Ectodermal cell (in vitro differentiated cells): ENCODE measurements around the gene POP7.
"Not testable (repeated sequence)": the region's sequence is repeated elsewhere in the genome, so short reads cannot be mapped to it uniquely, and the experiment has no call there.

Experiments used
- H3K27ac ChIP-seq: 2 replicates; pipeline ENCODE4 v1.7.0; 2013; ENCODE audit warnings: mild to moderate bottlenecking, low read depth, low read length; ENCODE audit not compliant: insufficient read depth, poor library complexity, severe bottlenecking
- H3K27me3 ChIP-seq: 2 replicates; pipeline ENCODE4 v1.7.0; 2013; ENCODE audit warnings: mild to moderate bottlenecking, low read length; ENCODE audit not compliant: insufficient read depth, control insufficient read depth, poor library complexity, severe bottlenecking
- H3K36me3 ChIP-seq: one replicate; pipeline ENCODE4 v1.7.0; 2013; ENCODE audit warnings: low read length; ENCODE audit not compliant: control insufficient read depth, insufficient read depth
- H3K4me1 ChIP-seq: one replicate; pipeline ENCODE4 v1.7.0; 2013; ENCODE audit warnings: low read length; ENCODE audit not compliant: control insufficient read depth, insufficient read depth
- H3K4me3 ChIP-seq: 2 replicates; pipeline ENCODE4 v1.7.0; 2013; ENCODE audit warnings: low read depth, low read length, control low read depth; ENCODE audit not compliant: insufficient read depth
- H3K9me3 ChIP-seq: 2 replicates; pipeline ENCODE4 v1.7.0; 2013; ENCODE audit warnings: mild to moderate bottlenecking, low read length, moderate library complexity; ENCODE audit not compliant: control insufficient read depth
- WGBS, 2 experiments: methylation state at CpG; one replicate each; pipeline ENCODE4 v1.1.7; 2013; ENCODE audit warnings: missing lambda C conversion rate in 2 of 2; 5-methylcytosine and 5-hydroxymethylcytosine counted together

The POP7 gene

GRCh38 chr7:100717073-100717472, 11.2 kb downstream of the POP7 start:
- H3K27me3 ChIP-seq, result peaks cover 31% of the 10 kb centered on the region
- not testable (repeated sequence) for H3K4me3 ChIP-seq, H3K4me1 ChIP-seq, H3K9me3 ChIP-seq, H3K27ac ChIP-seq, H3K36me3 ChIP-seq
- 90% methylated on average over 2 of the region's 2 CpGs for WGBS, 2 experiments

- H3K4me1 ChIP-seq, result peaks cover 7% of the 10 kb centered on the region
- no peaks in the 10 kb centered on the region for H3K9me3 ChIP-seq
- no peak overlapping the region for H3K27ac ChIP-seq
- H3K36me3 ChIP-seq, result no peaks in the 10 kb centered on the region
- no peak overlapping the region for H3K4me3 ChIP-seq
- WGBS, 2 experiments, result 74 to 83% methylated on average over 7 to 8 of the region's 8 CpGs
- peaks cover 54% of the 10 kb centered on the region for H3K27me3 ChIP-seq
These were observed 13.8 kb downstream of the POP7 start for GRCh38 chr7:100719523-100720278.

GRCh38 chr7:100720279-100720670, 14.4 kb downstream of the POP7 start, which contains the start of gene EPO:
EPO (plus strand) TSS chr7:100720468; CDS start chr7:100720981, 513 bp downstream.
- H3K27ac ChIP-seq, result no peak within 1 kb of the TSS
- H3K9me3 ChIP-seq, result no peaks in the 10 kb centered on the region
- peaks cover 60% of the 10 kb centered on the region for H3K27me3 ChIP-seq
- H3K4me3 ChIP-seq, result peak within 1 kb of the TSS; percentile 34
- no peaks in the 10 kb centered on the region for H3K36me3 ChIP-seq
- WGBS, 2 experiments, result 1 to 5% methylated on average over 21 of the region's 21 CpGs
- H3K4me1 ChIP-seq, result peaks cover 7% of the 10 kb centered on the region

- Histone ChIP-seq H3K4me3 (peak overlapping the region; percentile 34), H3K4me1 (peaks cover 7% of the 10 kb centered on the region), H3K36me3 (no peaks in the 10 kb centered on the region), H3K9me3 (no peaks in the 10 kb centered on the region), H3K27ac (no peak overlapping the region), H3K27me3 (peaks cover 64% of the 10 kb centered on the region)
- 5 to 7% methylated on average over 56 of the region's 56 CpGs for WGBS, 2 experiments
These were observed 15.0 kb downstream of the POP7 start for GRCh38 chr7:100720671-100721504.

GRCh38 chr7:100721505-100721812, 15.5 kb downstream of the POP7 start:
- WGBS, 2 experiments, result 86 to 88% methylated on average over 8 of the region's 8 CpGs
- no peaks in the 10 kb centered on the region for H3K36me3 ChIP-seq
- no peaks in the 10 kb centered on the region for H3K9me3 ChIP-seq
- no peak overlapping the region for H3K27ac ChIP-seq
- no peak overlapping the region for H3K4me3 ChIP-seq
- H3K4me1 ChIP-seq, result peaks cover 7% of the 10 kb centered on the region
- H3K27me3 ChIP-seq, result peaks cover 64% of the 10 kb centered on the region

- no peaks in the 10 kb centered on the region for H3K9me3 ChIP-seq
- WGBS, 2 experiments, result 85 to 87% methylated on average over 17 of the region's 17 CpGs
- H3K4me1 ChIP-seq, result peaks cover 7% of the 10 kb centered on the region
These were observed 16.7 kb downstream of the POP7 start for GRCh38 chr7:100722480-100723212.

GRCh38 chr7:100723732-100724275, 17.9 kb downstream of the POP7 start:
- no peaks in the 10 kb centered on the region for H3K36me3 ChIP-seq
- no peak overlapping the region for H3K27ac ChIP-seq
- no peak overlapping the region for H3K4me3 ChIP-seq
- WGBS, 2 experiments, result 88 to 90% methylated on average over 16 of the region's 16 CpGs
- H3K27me3 ChIP-seq, result peaks cover 64% of the 10 kb centered on the region
- peaks cover 7% of the 10 kb centered on the region for H3K4me1 ChIP-seq
- no peaks in the 10 kb centered on the region for H3K9me3 ChIP-seq

More at GRCh38 chr7:100722480-100723212, 16.7 kb downstream of the POP7 start:
- H3K27me3 ChIP-seq, result peaks cover 64% of the 10 kb centered on the region
- H3K4me3 ChIP-seq, result no peak overlapping the region
- H3K36me3 ChIP-seq, result no peaks in the 10 kb centered on the region
- no peak overlapping the region for H3K27ac ChIP-seq

- H3K27ac ChIP-seq, H3K9me3 ChIP-seq, H3K4me1 ChIP-seq, H3K4me3 ChIP-seq, H3K36me3 ChIP-seq: not testable (repeated sequence)
- WGBS, 2 experiments, result 92 to 93% methylated on average over 1 to 2 of the region's 2 CpGs
- peaks cover 61% of the 10 kb centered on the region for H3K27me3 ChIP-seq
These were observed 18.4 kb downstream of the POP7 start for GRCh38 chr7:100724364-100724763.

GRCh38 chr7:100726996-100727761, 21.3 kb downstream of the POP7 start:
- H3K4me3 ChIP-seq, result no peak overlapping the region
- 83 to 86% methylated on average over 12 of the region's 12 CpGs for WGBS, 2 experiments

More at GRCh38 chr7:100726996-100727761, 21.3 kb downstream of the POP7 start:
- no peaks in the 10 kb centered on the region for H3K4me1 ChIP-seq
- H3K27me3 ChIP-seq, result peaks cover 32% of the 10 kb centered on the region
- no peaks in the 10 kb centered on the region for H3K36me3 ChIP-seq
- H3K27ac ChIP-seq, result no peak overlapping the region
- H3K9me3 ChIP-seq, result no peaks in the 10 kb centered on the region
